Measurements from ENCODE around the gene SMCHD1. TPM values are rescaled to one million over a fixed set of nuclear protein-coding genes. Genes with fewer than 3 reads are reported as not detected.
"Not testable (repeated sequence)": the region's sequence is repeated elsewhere in the genome, so short reads cannot be mapped to it uniquely, and the experiment has no call there.

SMCHD1 gene
- polyA plus RNA-seq, 1 experiment, result 10.5 TPM

DNA sequence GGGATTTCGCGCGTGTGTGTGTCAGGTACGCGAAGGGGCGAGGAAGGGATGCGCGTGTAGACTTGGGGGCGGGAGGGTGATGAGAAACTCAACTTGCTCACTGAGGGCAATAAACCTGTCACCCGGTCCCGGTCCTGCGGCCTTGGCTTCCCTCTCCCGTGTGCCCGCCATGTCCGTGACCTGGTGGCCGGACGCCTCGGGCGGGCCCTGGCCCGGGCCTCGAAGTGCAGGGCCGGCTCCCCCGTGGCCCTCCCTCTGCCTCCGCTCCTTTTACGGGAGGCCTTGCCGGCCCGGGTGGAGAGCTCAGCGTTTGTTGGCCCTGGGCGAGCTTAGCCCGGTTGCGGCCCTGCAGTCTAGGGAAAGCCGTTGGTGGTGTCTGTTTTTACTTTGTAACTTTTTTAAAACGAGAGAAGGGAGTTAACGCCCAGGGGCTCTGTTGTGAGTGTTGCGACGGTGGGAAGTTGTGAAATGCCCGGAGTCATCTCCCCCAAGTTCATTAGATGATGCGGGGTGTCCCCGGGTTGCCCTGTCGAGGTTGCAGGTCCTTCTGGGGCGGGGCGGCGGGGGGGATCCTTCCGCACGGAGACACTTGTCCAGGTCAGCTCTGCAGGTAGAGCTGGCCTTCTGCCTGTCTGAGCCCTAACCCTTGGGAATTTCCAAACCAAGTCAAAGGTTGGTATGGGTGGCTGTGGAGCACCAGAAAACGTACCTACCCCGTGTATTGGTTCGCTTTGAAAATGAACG is 883 bp downstream of the SMCHD1 start:
- ChIA-PET POLR2A (interaction anchor here (0.6 kb wide), 1 partner anchor 46 kb away, joined by 4 read pairs; no protein-coding TSS in a partner anchor), CTCF (interaction anchor here (0.6 to 1.0 kb wide), 2 partner anchors 54 to 427 kb away, joined by 3 to 6 read pairs; no protein-coding TSS in a partner anchor)
- H3K27me3 ChIP-seq (ENCODE audit: control insufficient read depth, insufficient read depth, low read length), result no peaks in the 10 kb centered on the region
- no peaks in the 10 kb centered on the region for H3K36me3 ChIP-seq (ENCODE audit: control insufficient read depth, insufficient read depth, low read length)
- peak overlapping the region; percentile 94 for H3K4me3 ChIP-seq (ENCODE audit: low read depth, low read length)
- no peak for TF ChIP-seq CTCF (IDR thresholded peaks at IDR 0.05; ENCODE audit: insufficient read depth, low read depth, low read length)
- DNase-seq (ENCODE audit: low read depth), result no peak

DNA sequence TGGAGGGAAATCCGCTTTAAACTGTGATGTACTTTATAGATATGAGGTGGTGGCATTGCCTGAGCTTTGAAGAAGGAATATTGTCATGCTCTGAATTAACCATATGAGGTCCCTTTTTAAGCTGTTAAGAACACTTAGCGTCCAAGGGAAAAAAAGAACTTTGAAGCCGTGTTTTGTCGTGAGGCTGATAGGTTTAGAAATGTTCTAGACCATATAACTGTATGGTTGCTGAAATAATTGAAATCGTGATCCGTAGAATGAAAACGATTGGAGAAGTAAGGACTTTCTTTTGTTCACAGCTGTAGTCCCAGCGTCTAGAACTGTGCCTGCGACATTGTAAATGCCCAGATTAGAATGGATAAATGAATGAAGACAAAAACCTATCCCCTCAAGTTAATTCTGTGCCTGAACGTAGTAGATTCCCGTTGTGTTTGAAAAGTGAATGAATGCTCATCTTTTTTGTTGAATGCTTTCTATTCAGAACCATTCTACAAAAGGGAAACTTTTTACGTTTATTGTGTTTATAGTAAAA is 1.5 kb downstream of the SMCHD1 start:
- no peak for DNase-seq (ENCODE audit: low read depth)
- TF ChIP-seq CTCF (IDR thresholded peaks at IDR 0.05; ENCODE audit: insufficient read depth, low read depth, low read length), result no peak
- CTCF ChIA-PET, result interaction anchor here (0.6 to 1.0 kb wide), 2 partner anchors 55 to 427 kb away, joined by 3 to 6 read pairs; no protein-coding TSS in a partner anchor

DNA sequence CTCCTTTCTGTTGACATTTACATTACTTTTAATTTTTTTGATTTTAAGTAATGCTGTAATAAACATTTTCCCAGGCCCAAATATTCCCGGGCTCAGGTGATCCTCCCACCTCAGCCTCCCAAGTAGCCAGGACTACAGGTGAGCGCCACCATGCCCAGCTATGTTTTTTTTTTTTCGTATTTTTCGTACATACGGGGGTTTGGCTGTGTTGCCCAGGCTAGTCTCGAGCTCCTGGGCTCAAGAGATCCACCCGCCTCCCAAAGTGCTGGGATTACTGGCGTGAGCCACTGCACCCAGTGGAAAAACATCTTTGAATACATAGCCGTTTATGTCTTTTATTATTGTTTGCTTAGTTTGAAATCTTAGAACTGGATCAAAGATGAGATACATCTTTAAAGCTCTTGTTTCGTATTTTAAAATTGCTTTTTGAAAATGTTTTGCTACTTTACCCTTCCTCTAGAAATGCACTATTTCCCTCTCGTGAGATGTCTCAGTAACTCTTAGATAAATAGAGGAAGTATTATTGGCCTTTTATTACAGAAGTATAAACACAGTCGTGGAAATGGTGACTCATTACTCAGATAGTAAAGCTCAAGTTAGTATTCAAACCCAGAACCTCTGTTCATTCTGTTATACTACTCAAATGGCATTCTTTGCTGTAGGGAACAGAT is 2.4 kb downstream of the SMCHD1 start:
- CTCF ChIA-PET, result interaction anchor here (0.6 kb wide), 1 partner anchor 9 kb away, joined by 4 read pairs; no protein-coding TSS in a partner anchor
- POLR2A ChIA-PET, result interaction anchor here (0.7 to 0.8 kb wide), 2 partner anchors 12 to 223 kb away, joined by 3 to 7 read pairs; no protein-coding TSS in a partner anchor

More for the DNA sequence above, 1.5 kb downstream of the SMCHD1 start:
- POLR2A ChIA-PET, result no interaction called here
- H3K4me3 ChIP-seq (ENCODE audit: low read depth, low read length), result peak overlapping the region; percentile 94
- no peaks in the 10 kb centered on the region for H3K27me3 ChIP-seq (ENCODE audit: control insufficient read depth, insufficient read depth, low read length)
- H3K36me3 ChIP-seq (ENCODE audit: control insufficient read depth, insufficient read depth, low read length), result no peaks in the 10 kb centered on the region

DNA sequence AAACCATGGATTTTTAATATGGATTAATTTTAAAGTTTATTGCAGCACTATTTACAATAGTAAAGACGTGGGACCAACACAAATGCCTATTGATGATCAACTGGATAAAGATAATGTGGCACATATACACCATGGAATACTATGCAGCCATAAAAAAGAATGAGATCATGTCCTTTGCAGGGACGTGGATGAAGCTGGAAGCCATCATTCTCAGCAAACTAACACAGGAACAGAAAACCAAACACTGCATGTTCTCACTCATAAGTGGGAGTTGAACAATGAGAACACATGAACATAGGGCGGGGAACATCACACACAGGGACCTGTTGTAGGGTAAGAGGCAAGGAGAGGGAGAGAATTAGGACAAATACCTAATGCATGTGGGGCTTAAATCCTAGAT is 5.3 kb downstream of the SMCHD1 start:
- DNase-seq (ENCODE audit: low read depth); H3K27me3 ChIP-seq (ENCODE audit: control insufficient read depth, insufficient read depth, low read length); POLR2A ChIA-PET; CTCF ChIA-PET; H3K4me3 ChIP-seq (ENCODE audit: low read depth, low read length); H3K36me3 ChIP-seq (ENCODE audit: control insufficient read depth, insufficient read depth, low read length): not testable (repeated sequence)

More for the DNA sequence above, 2.4 kb downstream of the SMCHD1 start:
- peak overlapping the region; percentile 94 for H3K4me3 ChIP-seq (ENCODE audit: low read depth, low read length)
- DNase-seq (ENCODE audit: low read depth), result peak; percentile 59
- no peaks in the 10 kb centered on the region for H3K36me3 ChIP-seq (ENCODE audit: control insufficient read depth, insufficient read depth, low read length)
- H3K27me3 ChIP-seq (ENCODE audit: control insufficient read depth, insufficient read depth, low read length), result no peaks in the 10 kb centered on the region
- TF ChIP-seq CTCF (IDR thresholded peaks at IDR 0.05; ENCODE audit: insufficient read depth, low read depth, low read length), result no peak

DNA sequence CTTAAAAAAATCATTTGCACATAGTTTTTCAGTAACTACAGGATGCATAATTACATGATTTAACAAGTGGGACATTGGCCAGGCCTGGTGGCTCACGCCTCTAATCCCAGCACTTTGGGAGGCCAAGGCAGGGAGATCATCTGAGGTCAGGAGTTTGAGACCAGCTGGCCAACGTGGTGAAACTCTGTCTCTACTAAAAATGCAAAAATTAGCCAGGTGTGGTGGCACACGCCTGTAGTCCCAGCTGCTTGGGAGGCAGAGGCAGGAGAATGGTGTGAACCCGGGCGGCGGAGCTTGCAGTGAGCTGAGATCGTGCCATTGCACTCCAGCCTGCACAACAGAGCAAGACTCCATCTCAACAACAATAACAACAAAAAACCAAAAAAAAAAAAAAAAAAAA is 6.8 kb downstream of the SMCHD1 start:
- H3K4me3 ChIP-seq (ENCODE audit: low read depth, low read length); H3K36me3 ChIP-seq (ENCODE audit: control insufficient read depth, insufficient read depth, low read length); H3K27me3 ChIP-seq (ENCODE audit: control insufficient read depth, insufficient read depth, low read length); CTCF ChIA-PET; DNase-seq (ENCODE audit: low read depth); POLR2A ChIA-PET: not testable (repeated sequence)

DNA sequence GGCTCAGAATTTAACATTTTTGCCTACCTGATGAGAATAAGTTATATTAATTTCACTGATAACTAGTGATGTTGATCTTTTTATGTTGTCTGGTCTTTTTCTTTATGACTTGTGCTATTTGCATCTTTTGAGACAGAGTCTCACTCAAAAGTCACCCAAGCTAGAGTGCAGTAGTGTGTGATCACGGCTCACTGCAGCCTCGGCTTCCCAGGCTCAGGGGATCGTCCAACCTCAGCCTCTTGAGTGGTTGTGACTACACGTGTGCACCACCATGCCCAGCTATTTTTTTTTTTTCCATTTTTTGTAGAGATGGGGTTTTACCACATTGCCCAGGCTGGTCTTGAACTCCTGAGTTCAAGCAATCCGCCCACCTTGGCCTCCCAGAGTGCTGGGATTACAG is 7.5 kb downstream of the SMCHD1 start:
- DNase-seq (ENCODE audit: low read depth), result no peak
- H3K36me3 ChIP-seq (ENCODE audit: control insufficient read depth, insufficient read depth, low read length), result no peaks in the 10 kb centered on the region
- no peak overlapping the region for H3K4me3 ChIP-seq (ENCODE audit: low read depth, low read length)
- ChIA-PET CTCF (no interaction called here), POLR2A (interaction anchor here (0.6 kb wide), 1 partner anchor 110 kb away, joined by 3 read pairs; no protein-coding TSS in a partner anchor)
- H3K27me3 ChIP-seq (ENCODE audit: control insufficient read depth, insufficient read depth, low read length), result no peaks in the 10 kb centered on the region
- TF ChIP-seq CTCF (IDR thresholded peaks at IDR 0.05; ENCODE audit: insufficient read depth, low read depth, low read length), result no peak

Measured in BJ (cell line).